Fibroblast of skin of left biceps (primary cell): ENCODE data around the gene ZCCHC2.

Experiments
- DNase-seq, 2 experiments: peaks; one replicate each; pipeline ENCODE4 v3.0.0-alpha.2; 2013; ENCODE audit warnings: low read depth in 2 of 2

ZCCHC2 gene

DNA sequence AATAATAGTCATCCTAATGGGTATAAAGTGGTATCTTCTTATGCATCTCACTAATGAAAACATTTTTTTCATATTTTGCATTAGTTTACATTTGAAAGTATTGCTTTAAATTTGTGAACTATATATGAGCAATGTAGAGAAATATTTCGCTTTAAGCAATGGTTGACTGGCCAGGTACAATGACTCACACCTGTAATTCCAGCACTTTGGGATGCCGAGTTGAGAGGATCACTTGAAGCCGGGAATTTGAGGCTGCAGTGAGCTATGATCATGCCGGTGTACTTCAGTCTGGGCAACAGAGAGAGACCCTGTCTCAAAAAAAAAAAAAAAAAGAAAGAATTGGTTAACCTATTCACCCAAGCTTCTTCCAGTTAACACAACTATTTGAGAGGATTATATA lies 15.1 kb downstream of the ZCCHC2 start:
- DNase-seq, result no peak

DNA sequence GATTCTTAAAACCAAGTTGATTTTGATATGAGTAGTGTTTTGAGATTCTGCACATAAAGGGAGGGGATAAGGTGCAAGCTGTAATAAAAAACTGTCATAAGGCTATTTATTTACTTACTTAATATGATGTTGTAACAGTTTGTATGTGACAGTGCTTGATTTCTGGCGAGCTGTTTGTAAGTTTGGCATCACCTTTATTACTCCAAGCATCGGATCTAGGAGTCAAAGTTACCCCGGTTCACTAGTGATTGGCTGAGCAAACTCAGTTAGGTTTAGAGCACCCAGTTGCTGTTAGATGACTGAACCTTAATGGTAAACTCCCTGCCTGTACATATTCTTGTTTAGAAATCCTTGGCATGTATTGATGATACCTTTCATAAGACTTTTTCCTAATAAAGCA lies 16.1 kb downstream of the ZCCHC2 start:
- DNase-seq, result no peak

DNA sequence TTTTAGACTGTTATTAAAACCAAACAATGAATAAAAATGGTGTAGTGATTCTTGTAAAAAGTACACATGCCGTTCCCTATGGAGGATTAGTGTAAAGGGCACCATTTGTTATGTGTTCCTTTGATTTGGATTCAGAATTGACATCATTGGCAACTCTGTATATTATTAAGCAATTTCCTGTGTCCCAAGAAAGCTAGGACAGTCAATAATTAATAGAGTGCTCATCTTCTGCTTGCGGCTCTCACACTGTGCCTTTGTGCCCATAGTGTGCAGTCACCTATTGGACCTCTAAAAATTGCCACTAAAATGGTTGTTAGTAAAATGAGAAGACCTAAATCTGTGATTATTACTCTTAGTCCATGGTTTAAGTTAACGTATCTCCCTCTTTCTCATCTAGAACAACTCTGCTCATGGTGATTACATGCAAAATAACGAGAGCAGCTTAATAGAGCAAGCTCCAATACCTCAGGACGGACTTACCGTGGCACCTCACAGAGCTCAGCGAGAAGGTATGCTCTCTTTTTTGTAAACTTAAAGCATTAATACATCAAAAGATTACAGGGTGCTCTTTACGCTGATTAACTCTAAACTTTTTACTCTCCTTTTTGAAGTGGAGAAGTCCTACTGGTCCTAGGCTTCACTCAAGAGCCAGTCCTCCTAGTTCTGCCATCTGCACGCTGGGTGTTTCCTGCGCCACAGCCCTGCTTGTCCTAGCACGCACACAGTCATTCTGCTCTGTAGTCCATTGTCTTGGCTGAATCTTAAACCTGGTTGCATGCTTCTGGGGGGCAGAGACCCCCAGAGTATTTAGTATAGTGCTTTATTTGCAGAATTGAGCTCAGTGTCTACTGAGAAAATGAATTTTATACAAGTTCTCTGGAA lies 16.7 kb downstream of the ZCCHC2 start:
- DNase-seq, result no peak

DNA sequence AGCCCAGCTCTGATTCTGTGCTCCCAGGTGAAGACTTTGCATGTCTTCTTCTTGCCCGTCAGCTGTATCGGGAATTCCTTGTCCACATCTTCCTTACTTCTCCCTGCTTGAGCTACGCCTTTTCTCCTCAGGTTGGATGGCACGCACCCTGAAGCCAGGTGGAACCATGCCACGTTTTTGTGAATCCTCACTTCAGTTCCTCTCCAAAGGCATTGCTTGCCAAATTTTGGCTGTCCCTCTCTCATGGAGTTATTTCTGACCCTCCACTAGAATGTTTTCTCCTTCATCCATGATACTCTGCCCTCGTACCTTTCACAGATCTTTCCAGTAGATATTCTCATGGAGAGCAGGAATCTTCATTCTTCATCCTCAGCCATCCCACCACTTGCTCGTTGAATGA lies 20.2 kb downstream of the ZCCHC2 start:
- DNase-seq, result no peak

DNA sequence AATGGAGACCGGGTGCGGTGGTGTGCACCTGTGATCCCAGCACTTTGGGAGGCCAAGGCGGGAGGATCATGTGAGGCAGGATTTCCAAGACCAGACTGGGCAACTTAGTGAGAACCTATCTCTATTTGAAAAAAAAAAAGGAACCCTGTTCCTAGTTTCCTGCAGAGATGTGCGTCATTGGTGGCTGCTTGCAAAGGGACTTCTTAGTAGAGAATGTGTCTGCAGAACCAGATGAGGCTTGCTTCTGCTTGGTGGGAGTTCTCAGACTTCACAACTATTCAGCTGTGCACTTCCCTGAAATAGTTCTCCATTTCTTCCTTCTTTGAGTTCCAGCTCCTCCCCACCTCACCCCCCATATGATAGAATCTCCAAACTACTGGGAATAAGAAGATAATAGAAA lies 22.3 kb downstream of the ZCCHC2 start:
- no peak for DNase-seq

DNA sequence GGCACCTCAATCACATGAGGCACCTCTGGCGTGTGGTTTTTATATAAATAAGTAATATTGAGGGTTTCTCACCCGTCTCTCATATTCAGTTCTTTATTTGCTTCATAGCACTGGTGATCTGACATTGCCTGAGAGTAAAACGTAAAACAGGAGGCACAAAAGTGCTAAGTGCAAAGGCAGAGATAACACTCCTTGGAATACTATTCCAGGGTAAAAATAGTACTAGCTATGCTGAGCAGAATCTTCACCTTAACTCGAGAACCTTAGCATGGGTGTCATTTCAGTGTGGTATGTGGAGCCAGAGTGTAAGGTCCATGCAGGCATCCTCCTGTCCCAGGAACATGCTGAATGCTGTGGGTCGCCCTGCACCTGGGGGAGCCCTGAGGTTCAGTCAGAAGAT lies 26.9 kb downstream of the ZCCHC2 start:
- DNase-seq, result no peak

DNA sequence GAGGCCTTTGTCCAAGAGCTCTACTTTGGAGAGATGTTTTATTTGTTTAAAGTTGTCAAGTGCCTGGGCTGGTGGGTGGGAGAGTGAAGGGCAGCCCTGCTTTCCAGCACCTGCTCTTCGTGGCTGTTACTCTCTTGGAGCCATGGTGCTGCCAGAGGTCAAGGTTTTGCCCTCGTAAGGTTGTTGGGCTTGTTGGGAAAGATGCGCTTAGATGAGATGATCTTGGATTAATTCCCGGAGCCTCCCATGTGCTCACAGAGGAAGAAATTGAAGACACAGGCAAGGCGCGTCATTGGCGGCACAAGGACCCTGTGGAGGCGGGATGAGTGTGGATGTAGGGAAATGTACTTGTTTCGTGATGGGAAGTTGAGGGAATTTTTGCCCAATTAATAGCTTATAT lies 27.9 kb downstream of the ZCCHC2 start:
- DNase-seq, result no peak

DNA sequence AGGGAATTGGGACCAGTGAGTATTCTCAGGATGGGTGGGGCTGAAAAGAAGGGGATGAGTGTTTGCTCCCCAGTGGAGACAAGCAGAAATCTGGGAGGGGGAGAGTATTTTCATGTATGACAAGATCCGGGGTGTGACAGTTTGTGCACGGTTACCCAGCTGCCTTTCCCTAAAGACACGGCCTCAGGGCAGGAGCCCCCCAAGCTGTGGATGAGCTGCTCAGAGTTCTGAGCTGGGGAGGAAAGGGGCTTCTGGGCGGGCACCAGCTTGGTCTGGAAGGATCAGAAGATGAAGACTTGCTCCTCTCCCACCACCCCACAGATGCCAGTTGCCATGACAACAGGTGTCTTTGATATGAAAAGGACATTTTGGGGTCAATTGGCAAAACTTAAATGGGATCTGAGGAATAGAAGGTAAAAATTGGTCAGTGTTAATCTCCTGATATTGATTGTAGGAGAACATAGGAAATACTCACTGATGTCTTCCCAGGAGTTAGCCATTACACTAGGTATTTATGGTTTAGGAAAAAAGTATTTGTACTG lies 29.2 kb downstream of the ZCCHC2 start:
- no peak for DNase-seq

DNA sequence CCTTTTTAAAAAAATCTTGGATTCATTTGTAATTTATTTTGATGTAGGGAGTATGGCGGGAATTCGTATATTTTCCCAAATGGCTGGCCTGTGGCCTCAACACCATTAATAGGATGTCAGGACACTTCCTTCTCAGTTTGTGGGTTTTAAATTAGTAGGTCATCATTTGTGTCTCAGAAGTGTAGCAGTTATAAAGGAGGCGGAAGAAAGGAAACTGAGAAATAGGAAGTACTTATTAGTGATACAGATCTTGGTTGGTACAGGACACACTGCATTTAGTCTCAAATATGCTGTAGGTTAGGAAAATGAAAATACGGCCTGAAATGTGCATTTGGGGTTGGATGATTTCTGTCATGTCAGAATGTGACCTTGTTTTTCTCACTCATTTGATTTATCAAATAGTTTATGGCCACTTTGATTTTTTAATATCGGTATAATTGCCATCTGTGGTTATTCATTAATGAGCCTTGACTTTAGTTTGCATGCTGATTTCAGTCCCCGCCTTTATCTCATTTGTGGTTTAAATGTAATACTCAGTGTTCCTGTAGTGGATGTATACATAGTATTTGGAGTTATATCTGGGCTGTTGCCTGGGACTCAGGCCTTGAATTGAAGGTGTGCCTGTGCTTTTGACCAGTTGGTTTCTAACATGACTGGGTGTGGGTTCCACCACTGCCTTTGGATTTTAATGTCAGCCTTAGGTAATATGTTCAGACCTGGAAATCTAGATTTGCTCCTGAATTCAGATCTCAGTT lies 31.4 kb downstream of the ZCCHC2 start:
- DNase-seq, result no peak

DNA sequence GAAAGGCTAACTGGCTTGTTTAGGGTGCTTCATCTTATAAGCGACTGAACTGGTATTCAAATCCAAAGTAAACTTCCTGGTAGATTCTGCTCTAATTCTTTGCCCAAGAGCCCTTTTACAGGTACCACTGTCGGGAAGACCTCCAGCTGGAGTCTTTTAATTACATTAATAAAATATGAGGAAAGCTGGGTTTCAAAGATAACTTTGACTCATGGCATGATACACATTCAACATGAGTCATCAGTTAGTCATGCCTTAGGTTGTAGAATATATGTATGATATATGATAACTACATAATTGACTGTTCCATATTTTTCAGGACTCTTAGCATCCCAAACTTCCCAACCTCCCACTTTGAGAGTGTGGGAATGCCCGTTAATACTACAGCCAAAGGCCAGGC lies 32.3 kb downstream of the ZCCHC2 start:
- DNase-seq, result peak in 1 of 2 experiments; percentile 22

DNA sequence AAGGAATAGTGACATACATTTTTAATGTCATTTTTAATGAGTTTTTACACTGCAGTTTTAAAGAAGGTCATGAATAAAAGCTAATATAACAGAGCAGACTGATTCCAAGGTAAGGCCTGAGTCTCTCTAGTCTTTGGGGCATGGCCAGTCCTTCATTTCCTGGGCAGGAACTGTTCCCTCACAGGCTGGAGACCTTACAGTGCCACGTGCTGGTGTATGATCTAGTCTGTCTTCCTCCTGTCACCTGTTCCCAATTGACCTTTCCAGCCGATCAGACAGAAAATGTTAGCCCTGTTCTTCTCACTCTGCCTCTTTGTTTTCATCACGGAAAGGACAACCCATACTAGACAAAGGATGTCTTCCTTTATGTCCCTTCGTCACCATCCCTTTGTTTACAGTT lies 33.6 kb downstream of the ZCCHC2 start:
- DNase-seq, result no peak

DNA sequence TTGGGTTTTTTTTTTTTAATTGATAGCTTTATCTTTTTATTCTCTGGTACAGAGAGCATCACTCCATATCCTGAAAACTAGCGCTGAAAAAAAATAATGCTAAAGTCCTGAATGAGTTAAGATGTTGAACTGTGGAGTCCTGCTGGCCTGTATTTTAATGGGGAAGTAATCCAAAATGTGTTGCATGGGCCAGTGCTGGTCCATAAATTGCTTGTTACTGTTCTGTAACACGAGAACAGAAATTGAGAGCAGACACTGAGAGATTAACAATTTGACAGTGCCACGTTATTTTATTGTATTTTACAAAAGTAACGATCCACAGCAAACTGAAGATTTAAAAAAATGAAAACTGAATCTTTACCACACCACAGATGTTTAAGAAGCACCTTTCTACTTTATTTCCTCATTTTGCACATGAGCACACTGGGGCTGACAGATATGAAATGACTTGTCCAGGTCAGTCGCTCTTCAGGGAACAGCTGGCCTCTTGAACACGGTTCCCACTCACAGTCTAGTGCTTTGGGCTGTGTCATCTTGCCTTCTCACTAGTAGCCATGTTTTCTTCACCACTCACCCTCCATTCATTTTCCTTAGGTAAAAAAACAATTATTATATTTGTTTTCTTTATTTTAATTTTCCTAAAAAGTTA lies 35.3 kb downstream of the ZCCHC2 start:
- DNase-seq, result no peak

DNA sequence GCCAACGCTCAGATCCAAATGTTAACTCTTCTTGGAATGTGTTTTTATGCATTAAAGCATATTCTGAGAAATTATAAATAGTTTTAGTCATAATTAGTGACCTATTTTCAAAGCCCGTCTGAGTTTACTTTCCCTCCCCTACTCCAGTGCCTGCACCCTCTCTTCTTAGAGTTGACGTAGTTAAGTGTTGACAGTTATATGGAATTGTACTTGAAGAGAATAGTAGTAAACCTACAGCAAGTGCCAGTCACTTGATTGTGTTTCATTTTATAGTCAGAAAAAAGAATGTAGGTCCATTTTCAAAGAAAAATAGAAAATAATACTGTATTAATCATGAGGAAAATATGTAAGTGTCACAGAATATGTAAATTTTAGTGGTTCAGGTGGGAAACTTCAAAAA lies 41.2 kb downstream of the ZCCHC2 start:
- DNase-seq, result no peak

DNA sequence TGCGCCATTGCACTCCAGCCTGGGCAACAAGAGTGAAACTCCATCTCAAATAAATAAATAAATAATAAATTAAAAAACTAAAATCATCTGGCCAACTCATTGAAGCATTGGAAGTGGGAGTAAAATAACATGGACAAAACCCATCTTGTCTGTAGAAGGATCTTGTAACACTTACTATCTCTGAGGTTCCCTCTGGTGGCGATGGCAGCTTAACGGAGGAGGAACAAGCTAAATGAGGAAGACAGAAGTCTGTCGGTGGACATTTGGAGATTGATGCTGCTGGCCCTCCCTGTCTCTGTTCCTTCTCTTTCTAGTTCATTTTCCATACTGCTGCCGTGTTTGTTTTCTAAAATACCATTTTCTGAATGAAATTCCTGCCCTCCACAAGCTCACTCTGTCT lies 43.4 kb downstream of the ZCCHC2 start:
- DNase-seq, result no peak

DNA sequence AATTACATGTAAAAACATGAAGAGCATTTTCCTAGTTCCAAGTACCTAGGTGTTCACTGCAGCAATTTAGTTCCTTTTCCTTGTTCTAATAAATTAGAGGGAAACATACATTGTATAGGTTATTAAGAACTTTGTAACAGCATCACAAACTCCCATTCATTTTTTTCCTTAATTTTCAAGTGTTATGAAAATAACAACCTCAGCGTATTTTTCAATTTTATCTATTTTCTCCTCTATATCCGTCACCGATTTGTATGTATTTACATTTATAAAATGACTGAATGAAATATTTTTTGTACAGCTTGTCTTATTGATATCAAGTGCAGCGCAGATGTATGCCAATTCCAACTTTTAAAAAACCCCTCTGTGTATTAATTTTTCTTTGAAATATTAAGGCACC lies 44.0 kb downstream of the ZCCHC2 start:
- DNase-seq, result no peak

DNA sequence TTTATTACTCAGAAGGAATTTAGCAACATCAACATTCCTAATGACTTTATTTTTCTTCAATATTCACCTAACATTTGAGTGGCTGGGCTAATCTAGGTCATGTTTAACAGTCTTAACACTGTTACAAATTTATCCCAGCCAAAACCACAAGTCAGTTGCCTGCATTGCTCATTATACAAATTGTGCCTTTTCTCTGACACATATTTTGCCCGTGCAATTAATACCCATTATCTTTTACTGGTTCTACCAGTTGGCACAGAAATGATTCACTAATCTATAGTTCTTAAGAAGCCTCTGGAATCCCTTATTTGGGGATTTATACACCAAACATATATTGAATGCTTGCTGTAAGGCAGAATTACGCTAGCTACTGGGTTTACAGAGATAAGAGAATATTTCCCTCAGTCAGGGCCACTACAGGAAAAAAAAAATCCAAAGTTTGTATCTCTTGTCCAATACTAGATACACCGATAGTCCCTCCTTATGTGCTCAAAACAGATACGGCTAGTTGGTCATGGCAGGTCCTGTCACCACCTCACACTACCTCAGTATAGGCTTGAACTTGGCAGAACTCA lies 46.3 kb downstream of the ZCCHC2 start:
- no peak for DNase-seq

DNA sequence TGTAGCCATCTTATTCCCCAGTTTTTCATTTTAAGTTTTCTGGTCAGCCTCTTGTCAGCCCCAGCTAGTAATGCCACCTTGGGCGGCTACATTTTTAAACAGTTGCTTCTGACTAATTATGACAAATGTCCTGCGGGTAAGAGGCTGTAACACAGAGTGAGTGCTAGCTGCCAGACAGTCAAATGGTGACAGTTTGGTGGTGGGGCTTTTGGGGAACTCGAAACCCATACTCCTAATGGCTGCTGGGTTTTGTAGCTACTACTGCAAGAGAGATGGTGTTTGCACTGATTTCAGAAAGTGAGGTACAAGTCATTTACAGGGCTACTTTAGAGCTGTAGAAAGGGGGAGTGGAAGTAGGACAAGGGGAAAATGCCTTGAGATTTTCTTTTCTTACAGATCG lies 48.2 kb downstream of the ZCCHC2 start:
- DNase-seq, result no peak

DNA sequence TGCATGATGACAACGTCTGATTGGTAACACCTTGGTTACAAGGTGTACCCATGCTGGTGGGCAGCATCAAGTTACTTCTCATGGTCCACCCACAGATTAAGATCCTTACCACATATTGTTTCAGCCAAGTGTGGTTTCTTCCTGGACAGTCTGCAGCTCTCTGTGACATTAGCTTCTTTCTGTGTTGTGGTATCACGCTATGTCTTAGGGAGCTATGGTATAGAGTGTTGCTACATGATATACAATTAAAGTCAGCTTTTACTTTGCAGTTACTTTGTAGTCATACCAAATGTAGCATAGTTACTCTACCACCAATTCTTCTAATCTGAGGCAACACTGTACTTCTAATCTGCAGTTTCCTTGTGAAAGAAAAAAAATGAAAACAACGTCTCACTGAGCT lies 48.8 kb downstream of the ZCCHC2 start:
- no peak for DNase-seq

DNA sequence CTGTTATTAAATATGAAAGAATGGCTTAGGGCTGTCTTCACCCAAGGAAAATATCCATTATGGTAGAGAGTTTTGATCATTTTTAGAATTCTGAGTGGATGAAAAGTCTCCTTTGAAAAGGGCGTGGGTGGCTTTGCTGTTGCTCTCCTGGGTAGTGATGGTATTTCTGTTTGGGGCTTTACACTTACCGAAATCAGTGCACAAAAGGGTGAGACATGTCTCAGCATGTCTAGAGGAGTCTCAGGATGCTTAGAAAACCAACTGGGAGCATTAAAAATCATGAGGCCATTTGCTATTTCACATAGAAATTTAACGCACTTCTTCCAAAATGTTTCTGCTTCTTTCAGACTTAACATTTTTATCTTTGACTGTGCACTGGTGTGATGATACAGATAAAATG lies 49.6 kb downstream of the ZCCHC2 start:
- DNase-seq, result no peak

DNA sequence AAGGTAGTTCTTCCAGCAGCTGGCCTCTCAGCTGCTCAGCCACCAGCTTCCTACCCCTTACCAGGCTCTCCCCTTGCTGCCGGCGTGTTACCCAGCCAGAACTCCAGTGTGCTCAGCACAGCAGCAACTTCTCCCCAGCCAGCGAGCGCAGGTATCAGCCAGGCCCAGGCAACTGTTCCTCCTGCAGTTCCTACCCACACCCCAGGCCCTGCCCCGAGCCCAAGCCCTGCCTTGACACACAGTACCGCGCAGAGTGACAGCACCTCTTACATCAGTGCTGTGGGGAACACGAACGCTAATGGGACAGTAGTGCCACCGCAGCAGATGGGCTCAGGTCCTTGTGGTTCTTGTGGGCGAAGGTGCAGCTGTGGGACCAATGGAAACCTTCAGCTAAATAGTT lies 52.0 kb downstream of the ZCCHC2 start:
- no peak for DNase-seq

DNA sequence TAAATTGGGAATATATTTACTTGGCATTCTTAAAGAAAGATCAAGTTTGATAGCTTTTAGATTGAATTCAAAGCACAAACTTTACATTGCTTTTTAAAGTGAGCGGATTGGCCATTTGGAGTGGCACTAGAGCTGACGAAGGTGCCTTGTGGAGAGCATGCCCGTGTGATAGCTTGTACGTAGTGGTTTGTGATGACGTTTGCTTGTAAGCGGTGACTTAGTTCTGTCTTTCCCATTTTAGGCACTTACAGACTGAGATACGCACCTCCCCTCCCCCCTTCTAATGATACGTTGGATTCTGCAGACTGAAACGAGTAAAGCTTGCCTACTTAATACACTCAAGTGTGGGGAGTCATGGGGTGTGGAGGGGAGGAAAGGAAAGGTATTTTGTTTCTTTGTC lies 53.4 kb downstream of the ZCCHC2 start:
- no peak for DNase-seq

DNA sequence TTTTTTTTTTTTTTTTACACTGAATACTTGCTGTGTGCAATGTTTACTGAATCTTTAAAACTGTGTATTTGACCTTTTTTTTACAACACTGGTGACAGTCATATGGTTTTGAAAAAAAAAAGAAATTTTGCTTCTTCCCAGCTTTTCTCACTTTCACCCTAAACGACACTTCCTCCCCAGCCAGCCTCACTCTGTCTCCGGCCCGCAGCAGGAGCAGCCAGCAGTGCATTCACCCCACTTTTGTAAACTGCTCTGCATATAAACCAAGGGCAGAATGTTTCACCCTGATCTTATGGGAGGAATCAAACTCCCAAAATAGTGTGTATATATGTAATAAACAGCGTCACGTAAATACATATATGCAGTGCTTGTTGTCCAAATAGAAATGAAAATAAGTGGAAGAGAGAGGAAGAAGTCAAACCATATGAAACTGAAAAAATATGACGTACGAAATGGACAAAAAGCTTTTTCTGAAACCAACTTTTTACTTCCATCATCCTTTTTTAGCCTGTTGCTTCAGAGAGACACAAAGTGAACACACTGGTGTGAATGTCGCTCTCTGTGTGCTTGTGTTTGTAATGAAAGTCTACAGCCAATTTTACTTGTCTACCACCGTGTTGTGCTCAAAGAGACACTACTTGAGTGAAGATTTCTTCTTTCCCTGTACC lies 54.2 kb downstream of the ZCCHC2 start:
- DNase-seq, result no peak
